Left ventricle myocardium superior (tissue), 1 donor: ENCODE results near the gene RAB14. TPM values are rescaled to one million over a fixed set of nuclear protein-coding genes. Genes with fewer than 3 reads are reported as not detected.
A peak's percentile ranks its signal among the peaks of the same experiment; 100 is the strongest.

Source experiments
- ATAC-seq: fragments of 200-7000 bp; cut with Tn5 transposase; one replicate; pipeline ENCODE4 v1.9.1; 2020; ENCODE audit warnings: mild to moderate bottlenecking, moderate library complexity
- DNase-seq: peaks from one replicate; pipeline ENCODE4 v3.0.0-alpha.2; 2020
- intact Hi-C: fragments of 100-400 bp; cut with micrococcal nuclease; formaldehyde crosslinking; loops from one replicate; pipeline ENCODE4 v1.11.0; 2022
- total RNA-seq: library from RNA; stranded (reverse); fragmentation: NEBNext Ultra II Directional; extraction: Animal tissue kit (Norgen Biotek cat#: 25700); gene quantifications from one replicate; pipeline ENCODE4 v1.2.1, GENCODE V29; 2021
- donor health status: DM: no; HTN: yes; CAD: no; lungs with severe emphysema.

The RAB14 gene
- total RNA-seq, 1 donor from 2014 or later: 57.7 TPM

DNA sequence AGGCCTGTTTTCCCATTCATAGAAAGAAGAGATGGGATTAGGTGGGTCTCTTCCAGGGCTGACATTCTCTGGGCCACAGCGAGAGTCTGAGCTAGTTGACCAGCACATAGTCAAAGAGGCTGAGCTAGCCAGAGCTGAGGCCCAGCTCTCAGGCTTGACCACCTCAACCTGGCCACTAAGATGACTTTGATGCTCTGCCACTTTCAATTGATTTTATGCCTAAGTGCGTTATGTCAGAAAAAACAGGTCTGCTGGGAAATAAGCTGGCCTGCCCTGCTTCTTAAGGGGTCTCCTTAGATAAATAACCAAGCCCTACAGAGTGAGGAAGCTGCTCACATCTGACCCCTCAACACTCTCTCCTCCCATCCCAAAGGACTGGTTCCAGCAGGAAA lies 20.0 kb upstream of the RAB14 start:
- intact Hi-C loops: loop anchor here (2.0 kb wide), 1 partner anchor 59 kb away; no protein-coding TSS in a partner anchor
- DNase-seq (no peak), ATAC-seq (no peak)

DNA sequence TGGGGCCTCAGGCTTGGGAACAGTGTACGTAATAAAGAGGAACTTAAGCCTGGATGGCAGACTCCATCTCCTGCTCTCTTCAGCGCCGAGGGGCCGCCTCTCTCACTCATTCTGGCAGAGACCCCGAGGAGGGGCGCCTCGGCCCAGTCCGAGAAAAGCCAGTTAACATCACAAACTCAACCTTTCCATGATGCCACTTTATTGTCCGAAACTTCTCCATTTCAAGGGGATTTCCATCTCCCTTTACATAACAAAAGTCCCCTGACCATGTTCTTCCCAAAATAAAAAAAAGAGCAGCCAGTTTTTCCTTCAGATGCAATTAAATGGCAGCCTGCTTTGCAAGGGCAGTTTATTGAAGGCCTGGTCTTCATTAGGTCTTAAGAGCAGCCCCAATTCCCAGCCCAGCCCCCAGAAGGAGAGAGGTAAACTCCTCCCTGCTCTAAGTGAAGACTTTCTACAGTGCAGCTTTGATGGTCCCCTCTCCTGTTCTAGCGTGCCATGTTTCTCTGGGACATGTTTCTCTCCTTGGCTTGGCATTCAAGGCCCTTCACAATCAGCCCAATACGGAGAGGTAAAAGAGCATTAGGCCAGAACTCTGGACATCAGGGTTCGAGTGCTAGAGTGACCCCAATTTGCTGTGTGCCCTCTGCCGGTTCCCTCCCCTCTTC lies 19.5 kb upstream of the RAB14 start:
- no peak for DNase-seq
- intact Hi-C loops: no loop called here
- no peak for ATAC-seq

DNA sequence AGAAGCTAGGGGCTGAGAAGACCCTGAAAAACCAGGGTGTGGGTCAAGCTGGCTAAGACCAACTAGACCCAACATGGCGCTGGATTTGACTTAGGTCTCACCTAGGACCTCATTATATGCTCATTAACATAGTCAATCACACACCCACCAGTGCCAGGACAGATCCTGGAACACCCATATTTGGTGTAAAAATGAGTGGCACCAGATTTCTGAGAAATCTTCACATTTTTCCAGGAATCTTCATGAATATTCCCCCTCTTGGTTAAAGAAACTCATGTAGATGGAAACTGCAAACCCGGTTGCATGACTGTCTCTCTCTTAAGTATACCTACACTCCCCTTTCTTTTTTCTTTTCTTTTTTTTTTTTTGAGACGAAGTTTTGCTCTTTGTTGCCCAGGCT lies 17.9 kb upstream of the RAB14 start:
- DNase-seq (no peak), ATAC-seq (no peak)
- intact Hi-C loops: loop anchor here (10.0 kb wide), 1 partner anchor 85 kb away; no protein-coding TSS in a partner anchor

DNA sequence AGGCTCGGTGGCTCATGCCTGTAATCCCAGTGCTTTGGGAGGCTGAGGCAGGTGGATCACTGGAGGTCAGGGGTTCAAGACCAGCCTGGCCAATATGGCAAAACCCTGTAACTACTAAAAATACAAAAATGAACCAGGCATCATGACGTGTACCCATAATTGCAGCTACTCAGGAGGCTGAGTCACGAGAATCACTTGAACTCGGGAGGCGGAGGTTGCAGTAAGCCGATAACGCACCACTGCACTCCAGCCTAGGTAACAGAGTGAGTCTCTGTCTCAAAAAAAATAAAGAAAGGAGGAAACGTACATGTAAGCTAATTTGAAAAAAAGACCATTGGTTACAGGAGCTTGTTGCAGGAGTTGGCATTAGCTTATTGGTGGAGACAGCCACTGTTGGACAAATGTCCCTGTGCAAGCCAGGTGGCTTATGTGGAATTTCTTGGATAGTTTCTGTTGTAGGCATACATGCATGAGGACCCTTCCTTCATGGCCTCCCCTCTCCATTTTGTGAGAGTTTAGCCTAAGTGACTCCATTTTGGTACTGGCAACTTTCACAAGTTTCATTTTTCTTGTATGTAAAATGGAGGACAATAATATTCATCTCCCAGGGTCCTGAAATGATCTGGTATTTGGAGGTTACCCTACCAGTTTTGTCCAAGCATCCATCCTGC lies 16.8 kb upstream of the RAB14 start:
- DNase-seq: no peak
- ATAC-seq: no peak
- intact Hi-C loops: loop anchor here (10.0 kb wide), 1 partner anchor 86 kb away; no protein-coding TSS in a partner anchor

DNA sequence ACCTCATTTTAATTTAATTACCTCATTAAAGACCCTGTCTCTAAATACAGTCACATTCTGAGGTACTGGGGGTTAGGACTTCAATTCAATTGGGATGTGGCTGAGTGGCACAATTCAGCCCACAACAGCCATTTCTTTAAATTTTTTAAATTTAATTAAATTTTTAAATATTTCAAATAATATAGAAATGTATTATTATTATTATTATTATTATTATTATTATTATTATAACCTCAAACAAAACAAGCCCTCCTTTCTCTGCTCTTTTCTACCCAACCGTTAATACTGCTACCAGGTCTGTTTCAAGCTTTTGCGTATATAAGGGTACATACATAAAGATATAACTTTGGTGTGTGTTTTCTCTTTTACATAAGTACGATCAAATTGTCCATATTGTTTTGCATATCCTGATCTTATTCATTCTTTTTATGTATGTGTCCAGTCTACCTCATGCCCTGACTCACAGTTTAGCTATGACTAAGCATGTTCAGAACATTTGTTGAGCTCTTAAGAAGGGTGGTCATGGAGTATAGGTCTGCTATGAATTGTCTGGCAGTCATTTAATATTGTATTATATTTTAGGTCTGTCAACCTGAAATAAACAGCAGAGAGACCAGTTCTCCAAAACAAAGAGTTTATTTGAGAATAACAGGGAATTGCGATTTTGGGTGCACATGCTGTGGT lies 16.1 kb upstream of the RAB14 start:
- intact Hi-C loops: loop anchor here (10.0 kb wide), 1 partner anchor 87 kb away; no protein-coding TSS in a partner anchor
- ATAC-seq (no peak), DNase-seq (no peak)

DNA sequence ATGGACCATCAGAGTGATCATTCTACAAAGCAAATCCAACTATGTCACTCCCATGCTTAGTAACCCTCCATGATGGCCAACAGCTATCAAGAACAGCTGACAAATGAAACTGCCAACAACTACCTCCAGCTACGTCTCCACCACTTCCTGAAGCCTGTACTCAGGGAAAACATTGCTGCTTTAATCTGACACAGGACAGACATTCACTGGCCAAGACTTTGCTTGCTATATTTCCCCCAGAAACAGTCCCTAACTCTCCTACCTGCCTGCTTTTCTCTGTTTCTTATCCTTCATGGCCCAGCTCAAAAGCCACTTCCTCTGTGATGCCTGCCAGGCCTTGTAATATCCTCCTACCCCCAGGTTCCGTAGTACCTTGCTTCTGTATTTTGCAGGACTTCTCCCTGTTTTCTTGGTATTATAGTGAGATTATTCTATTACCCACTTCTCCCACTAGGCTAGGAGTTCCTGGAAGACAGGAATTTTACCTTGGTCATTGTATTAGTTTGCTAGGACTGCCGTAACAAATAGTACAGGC lies 14.7 kb upstream of the RAB14 start:
- intact Hi-C loops: loop anchor here (10.0 kb wide), 1 partner anchor 88 kb away; no protein-coding TSS in a partner anchor
- DNase-seq (no peak), ATAC-seq (no peak)

DNA sequence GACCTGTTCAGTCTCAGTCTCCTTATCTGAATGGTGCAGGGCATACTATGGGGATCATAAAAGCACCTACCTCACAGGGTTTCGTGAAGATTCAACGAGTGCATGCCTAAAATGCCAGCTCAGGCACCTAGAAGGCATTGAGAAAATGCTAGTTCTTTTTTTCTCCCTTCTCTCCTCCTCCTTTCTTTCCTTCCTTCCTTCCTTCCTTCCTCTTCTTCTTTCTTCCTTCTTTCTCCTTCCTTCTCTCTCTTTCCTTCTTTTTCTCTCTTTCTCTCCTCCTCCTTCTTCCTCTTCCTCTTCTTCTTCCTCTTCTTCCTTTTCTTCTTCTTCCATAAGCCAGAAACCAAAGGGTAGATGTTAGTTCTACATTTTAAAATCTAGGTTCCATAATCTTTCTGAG lies 12.3 kb upstream of the RAB14 start:
- ATAC-seq (no peak), DNase-seq (no peak)
- intact Hi-C loops: loop anchor here (10.0 kb wide), 1 partner anchor 91 kb away; no protein-coding TSS in a partner anchor

DNA sequence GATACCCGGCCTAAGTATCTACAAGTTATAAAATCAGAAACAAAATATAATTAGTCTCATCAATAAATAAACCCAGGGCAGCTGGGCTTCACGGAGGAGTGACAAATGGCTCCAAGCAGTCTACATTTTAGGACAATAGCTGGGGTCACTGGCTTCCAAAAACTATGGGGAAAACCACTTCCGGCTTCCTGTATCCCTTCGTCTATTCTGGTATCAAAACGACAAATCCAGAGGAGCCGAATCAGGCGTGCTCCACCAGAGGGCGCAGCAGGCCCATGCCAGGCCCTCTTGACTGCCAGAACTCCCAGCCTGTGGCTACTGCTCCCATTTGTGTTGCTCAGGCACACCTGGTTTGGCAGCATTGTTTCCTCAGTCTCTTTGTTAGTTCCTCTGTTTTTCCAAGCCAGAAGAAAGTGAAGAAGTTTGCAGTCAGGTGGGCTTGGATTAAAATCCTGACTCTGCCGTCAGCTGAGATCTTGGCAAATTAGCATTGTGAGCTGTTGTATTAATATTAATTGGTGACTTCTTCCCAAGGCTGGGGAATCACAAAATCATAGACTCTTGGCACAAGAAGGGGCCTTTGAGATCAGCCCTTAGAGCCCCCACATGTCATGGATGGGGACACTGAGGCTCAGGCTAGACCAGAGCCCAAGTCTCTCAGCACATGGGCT lies 11.6 kb upstream of the RAB14 start:
- ATAC-seq (peak; percentile 97), DNase-seq (peak; percentile 93)
- intact Hi-C loops: loop anchor here (2.0 to 10.0 kb wide), 2 partner anchors 92 to 188 kb away; no protein-coding TSS in a partner anchor

DNA sequence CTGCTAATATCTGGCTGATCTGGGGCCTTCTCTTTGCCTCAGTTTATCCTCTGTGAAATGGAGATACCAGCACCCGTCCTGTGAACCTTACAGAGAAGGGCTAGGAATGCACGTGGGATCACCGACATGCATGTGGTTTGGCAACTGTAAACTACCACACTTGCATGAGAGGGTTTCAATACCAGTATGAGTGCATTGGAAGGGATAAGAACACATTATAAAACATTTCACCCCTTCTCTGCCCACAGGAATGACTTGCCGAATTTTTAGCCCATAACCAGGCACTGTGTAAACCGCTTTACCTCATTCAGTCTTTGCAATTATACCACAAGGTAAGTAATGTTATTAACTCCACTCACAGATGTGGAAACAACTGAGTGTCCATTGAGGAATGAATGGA lies 8.9 kb upstream of the RAB14 start:
- intact Hi-C loops: loop anchor here (10.0 kb wide), 1 partner anchor 94 kb away; no protein-coding TSS in a partner anchor

DNA sequence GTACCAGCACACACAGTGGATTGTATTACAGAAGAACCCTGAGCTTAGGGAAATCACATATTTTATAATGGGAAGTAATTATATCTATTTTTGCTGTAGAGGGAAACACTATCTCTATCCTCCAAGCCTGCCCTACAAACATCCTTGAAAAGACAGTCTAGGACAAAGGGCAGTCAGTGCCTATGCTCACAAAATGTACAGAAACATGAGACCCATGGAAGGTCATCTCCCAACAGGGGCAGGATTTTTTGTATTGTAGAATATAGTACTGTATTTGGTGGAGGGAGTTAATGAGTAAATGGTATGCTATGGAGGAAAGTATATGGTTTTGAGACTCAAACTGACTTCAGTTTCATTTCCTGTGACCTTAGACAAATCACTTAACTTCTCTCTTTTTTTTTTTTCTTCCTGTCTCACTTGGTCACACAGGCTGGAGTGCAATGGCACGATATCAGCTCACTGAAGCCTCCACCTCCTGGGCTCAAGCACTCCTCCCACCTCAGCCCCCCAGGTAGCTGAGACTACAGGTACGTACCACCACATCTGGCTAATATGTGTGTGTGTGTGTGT lies 5.8 kb upstream of the RAB14 start:
- DNase-seq (no peak), ATAC-seq (no peak)
- intact Hi-C loops: no loop called here

More for the DNA sequence above, 8.9 kb upstream of the RAB14 start:
- DNase-seq: no peak
- ATAC-seq: no peak

DNA sequence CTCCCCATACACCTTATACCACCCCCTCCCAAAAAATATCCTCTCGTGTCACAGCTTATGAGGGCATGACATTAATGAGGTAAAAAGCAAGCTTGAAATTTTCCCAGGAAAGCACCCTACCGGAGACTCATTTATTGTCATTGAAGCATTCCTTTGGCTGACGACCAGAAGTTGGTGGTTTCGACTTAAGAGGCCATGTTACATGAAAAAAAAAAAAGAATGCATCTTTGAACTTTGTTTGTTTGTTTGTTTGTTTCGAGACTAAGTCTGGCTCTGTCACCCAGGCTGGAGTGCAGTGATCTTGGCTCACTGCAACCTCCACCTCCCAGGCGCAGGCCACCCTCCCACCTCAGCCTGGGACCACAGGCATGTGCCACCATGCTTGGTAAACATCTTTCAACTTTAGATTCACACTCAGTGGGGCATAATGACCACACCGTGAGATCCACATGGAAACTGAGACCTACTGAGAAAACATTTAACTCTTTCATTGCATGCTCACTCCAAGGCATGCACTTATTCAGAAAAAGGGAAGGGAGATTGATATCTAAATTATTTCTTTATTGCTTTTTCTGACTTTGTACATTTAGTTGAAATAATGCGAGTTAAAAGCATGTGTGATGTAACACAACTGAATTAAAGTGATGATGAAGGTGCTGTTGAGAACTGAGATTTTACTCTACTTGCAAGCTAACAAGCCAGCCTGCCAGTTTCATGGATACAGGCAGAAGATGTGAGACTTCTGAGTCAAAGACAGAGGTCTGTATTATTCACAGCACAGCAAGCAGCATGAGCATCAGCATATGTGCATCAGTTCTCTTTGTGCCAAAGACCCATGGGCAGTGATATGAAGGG lies 5.1 kb upstream of the RAB14 start:
- no peak for ATAC-seq
- intact Hi-C loops: no loop called here
- no peak for DNase-seq

DNA sequence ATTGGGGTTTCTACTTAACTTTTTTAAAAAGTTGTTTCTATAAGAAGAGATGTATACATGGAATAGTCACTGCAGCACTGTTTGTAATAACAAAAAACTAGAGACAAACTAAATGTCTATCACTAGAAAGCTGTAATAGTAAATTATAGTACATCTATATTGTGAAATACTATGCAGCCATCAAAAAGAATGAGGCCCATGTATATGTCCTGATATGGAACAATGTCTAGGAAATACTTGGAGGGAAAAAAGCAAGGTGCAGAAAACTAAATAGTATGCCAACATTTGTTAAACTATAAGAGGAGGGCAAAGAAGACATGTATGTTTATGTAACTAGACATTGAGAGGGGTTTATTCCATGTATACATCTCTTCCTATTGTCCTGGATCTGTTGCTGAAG lies 2.9 kb upstream of the RAB14 start:
- DNase-seq: no peak
- ATAC-seq: no peak
- intact Hi-C loops: no loop called here

DNA sequence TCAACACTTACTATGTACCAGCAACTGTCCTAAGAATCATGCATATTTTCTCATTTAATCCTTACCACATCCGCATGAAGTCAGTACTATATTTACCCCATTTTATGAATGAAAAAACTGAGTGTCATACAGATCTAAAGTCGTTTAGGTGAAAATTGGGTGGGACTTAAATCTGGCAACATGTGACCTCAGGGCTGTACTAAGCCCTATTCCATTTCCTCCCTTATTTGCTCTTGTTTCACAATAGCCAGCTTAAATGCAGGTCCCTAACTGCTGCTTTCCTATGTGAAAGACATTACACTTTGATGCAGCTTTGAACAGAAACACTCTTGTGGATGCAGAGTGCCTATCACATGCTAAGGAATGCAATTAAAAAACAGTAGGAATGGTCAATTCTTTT lies 2.5 kb upstream of the RAB14 start:
- DNase-seq: no peak
- intact Hi-C loops: no loop called here
- ATAC-seq: no peak

DNA sequence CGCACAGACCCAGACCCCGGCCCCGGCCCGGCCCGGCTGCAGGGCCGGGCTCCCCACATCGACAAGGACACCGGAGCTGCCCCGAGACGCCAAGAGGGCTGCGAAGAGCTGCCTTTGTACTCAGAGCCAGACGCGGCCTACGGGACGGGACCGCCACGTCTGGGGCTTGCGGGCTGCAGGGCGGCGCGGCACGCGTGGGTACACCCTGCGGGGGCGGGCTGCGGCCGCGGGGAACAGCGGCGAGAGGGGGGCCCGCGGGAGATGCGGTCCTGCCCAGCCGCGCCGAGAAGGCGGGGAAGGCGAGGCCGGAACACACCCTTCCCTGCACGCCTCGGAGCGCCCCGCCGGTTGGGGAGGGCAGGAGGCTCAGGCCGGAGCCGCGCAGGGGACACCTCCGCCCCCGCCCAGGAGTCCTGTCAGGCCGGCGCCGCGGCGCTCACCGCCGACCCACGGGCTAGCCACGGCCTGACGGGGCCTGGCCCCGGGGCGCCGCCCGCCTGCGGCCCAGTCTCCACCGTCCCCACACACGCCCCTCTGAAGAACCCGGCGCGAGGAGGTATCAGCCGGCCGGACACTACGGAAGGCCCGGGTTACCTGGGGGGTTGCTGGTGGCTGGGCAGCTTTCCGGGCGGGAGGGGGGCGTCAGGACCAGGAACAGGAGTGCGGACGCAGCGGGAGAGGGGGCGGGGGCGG lies 478 bp downstream of the RAB14 start:
- peak; percentile 73 for DNase-seq
- intact Hi-C loops: no loop called here
- ATAC-seq: peak; percentile 64

DNA sequence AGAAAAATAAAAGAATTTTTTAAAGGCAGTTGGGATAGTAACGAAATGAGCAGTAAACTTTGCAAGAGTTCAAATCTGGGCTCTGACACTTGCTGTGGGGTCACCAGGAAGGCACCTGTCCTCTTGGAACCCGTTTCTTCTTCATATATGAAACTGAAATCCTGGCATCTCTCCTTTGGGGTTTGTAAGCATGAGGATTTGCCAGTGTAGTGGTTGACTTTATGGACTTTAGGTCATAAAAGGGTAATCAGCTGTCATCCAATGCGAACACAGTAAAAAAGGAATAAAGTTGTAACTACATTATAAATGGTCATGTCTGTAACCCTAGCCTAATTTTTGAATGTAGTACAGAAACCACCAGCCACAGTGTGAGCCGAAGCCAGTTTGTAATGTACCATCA lies 1.3 kb downstream of the RAB14 start:
- no peak for DNase-seq
- no peak for ATAC-seq
- intact Hi-C loops: no loop called here

DNA sequence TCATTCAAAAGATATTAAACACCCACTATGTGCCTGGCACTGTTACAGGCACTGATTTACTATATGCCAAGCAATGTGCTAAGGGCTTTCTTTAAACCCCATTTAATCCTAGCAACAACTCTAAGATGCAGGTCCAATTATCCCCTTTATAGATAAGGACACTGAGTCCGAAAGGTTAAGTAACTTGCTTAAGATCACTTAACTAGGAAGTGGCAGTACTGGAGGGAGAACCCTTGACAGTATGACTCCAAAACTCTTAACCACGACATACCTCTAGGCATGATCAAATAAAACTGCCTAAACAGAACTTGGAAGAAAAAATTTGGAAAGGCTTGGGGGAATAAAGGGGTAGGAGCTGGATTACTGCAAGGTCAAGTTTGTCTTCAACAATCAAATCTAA lies 1.7 kb downstream of the RAB14 start:
- ATAC-seq (no peak), DNase-seq (no peak)
- intact Hi-C loops: no loop called here

DNA sequence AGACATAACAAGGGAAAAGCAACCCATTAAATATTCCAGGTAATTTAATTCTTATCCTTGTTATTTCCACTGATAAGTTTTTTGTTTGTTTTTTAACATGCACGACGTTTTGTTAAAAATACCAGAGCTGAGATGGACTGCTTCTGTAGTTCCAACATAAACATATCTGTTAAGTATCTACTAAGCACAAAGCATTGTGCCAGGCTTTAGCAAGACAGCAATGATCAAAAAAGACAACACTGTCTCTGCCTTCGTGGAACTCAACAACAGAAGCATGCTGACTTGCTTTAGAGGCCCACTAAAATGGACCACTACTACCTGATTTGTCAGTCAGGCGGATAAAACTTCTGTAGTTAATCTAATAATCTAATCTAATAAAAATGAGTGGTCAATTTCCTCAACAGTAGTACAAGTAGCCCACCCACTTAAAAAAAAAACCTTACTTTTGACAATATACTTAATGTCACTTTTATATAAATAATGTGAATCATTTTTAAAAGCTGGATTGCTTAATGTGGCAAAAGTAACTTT lies 3.1 kb downstream of the RAB14 start:
- ATAC-seq: no peak
- DNase-seq: no peak
- intact Hi-C loops: no loop called here
